ENCODE measurements around the gene TRIP12.
"Not testable (repeated sequence)": the region's sequence is repeated elsewhere in the genome, so short reads cannot be mapped to it uniquely, and the experiment has no call there.

Gene TRIP12

GRCh38 chr2:229920011-229920641, 1.7 kb downstream of the TRIP12 start:
- no peak for DNase-seq (ENCODE audit: low read depth, low spot score)

GRCh38 chr2:229917793-229918192, 4.0 kb downstream of the TRIP12 start:
- no peak for DNase-seq (ENCODE audit: low read depth, low spot score)

- DNase-seq (ENCODE audit: low read depth, low spot score), result no peak
These were observed 7.6 kb downstream of the TRIP12 start for GRCh38 chr2:229914171-229914570.

- DNase-seq (ENCODE audit: low read depth, low spot score), result no peak
These were observed 10.9 kb downstream of the TRIP12 start for GRCh38 chr2:229910832-229911412.

- no peak for DNase-seq (ENCODE audit: low read depth, low spot score)
These were observed 11.5 kb downstream of the TRIP12 start for GRCh38 chr2:229910147-229910831.

GRCh38 chr2:229909090-229909489, 12.7 kb downstream of the TRIP12 start:
- no peak for DNase-seq (ENCODE audit: low read depth, low spot score)

GRCh38 chr2:229905601-229906000, 16.2 kb downstream of the TRIP12 start:
- no peak for DNase-seq (ENCODE audit: low read depth, low spot score)

GRCh38 chr2:229903037-229903436, 18.8 kb downstream of the TRIP12 start:
- no peak for DNase-seq (ENCODE audit: low read depth, low spot score)

- no peak for DNase-seq (ENCODE audit: low read depth, low spot score)
These were observed 20.0 kb downstream of the TRIP12 start for GRCh38 chr2:229901819-229902218.

GRCh38 chr2:229900514-229900913, 21.3 kb downstream of the TRIP12 start:
- not testable (repeated sequence) for DNase-seq (ENCODE audit: low read depth, low spot score)

GRCh38 chr2:229900012-229900411, 21.8 kb downstream of the TRIP12 start:
- no peak for DNase-seq (ENCODE audit: low read depth, low spot score)

GRCh38 chr2:229899604-229900003, 22.2 kb downstream of the TRIP12 start:
- no peak for DNase-seq (ENCODE audit: low read depth, low spot score)

GRCh38 chr2:229896857-229897256, 25.0 kb downstream of the TRIP12 start:
- no peak for DNase-seq (ENCODE audit: low read depth, low spot score)

- DNase-seq (ENCODE audit: low read depth, low spot score), result no peak
These were observed 32.8 kb downstream of the TRIP12 start for GRCh38 chr2:229889023-229889422.

- no peak for DNase-seq (ENCODE audit: low read depth, low spot score)
These were observed 33.8 kb downstream of the TRIP12 start for GRCh38 chr2:229888031-229888430.

- no peak for DNase-seq (ENCODE audit: low read depth, low spot score)
These were observed 34.4 kb downstream of the TRIP12 start for GRCh38 chr2:229887441-229887840.

- no peak for DNase-seq (ENCODE audit: low read depth, low spot score)
These were observed 36.8 kb downstream of the TRIP12 start for GRCh38 chr2:229884775-229885699.

- no peak for DNase-seq (ENCODE audit: low read depth, low spot score)
These were observed 39.2 kb downstream of the TRIP12 start for GRCh38 chr2:229882583-229882982.

GRCh38 chr2:229880892-229881586, 40.8 kb downstream of the TRIP12 start:
- DNase-seq (ENCODE audit: low read depth, low spot score), result no peak

GRCh38 chr2:229879191-229879950, 42.4 kb downstream of the TRIP12 start:
- no peak for DNase-seq (ENCODE audit: low read depth, low spot score)

GRCh38 chr2:229875549-229875948, 46.3 kb downstream of the TRIP12 start:
- DNase-seq (ENCODE audit: low read depth, low spot score), result no peak
